ENCODE results near the gene MAP2K7.

The MAP2K7 gene

GRCh38 chr19:7943444-7944176 is 39.9 kb downstream of the MAP2K7 start, which contains the start of gene TIMM44:
Gene TIMM44, minus strand, starts transcription at chr19:7943666. Its CDS starts 15 bp downstream, at chr19:7943651.
- TF ChIP-seq CTCF (IDR thresholded peaks at IDR 0.05; ENCODE audit: low read depth, low read length): no peak
- H3K4me3 ChIP-seq (replicated peaks in 1 of 2; ENCODE audit: low read depth in 2 of 2, low read length in 2 of 2): peak within 1 kb of the TSS; percentile 94 to 97
- DNase-seq (ENCODE audit: low read depth in 2 of 2): peak; percentile 100

- DNase-seq (ENCODE audit: low read depth in 2 of 2): peak; percentile 96 to 98
Observed at GRCh38 chr19:7944177-7944761, 40.6 kb downstream of the MAP2K7 start.

GRCh38 chr19:7947939-7948338 is 44.3 kb downstream of the MAP2K7 start:
- H3K4me3 ChIP-seq (replicated peaks in 1 of 2; ENCODE audit: low read depth in 2 of 2, low read length in 2 of 2): no peak overlapping the region
- DNase-seq (ENCODE audit: low read depth in 2 of 2): peak in 1 of 2 donors; percentile 48
- no peak for TF ChIP-seq CTCF (IDR thresholded peaks at IDR 0.05; ENCODE audit: low read depth, low read length)

More at GRCh38 chr19:7944177-7944761, 40.6 kb downstream of the MAP2K7 start:
- peak overlapping the region; percentile 58 to 59 for H3K4me3 ChIP-seq (replicated peaks in 1 of 2; ENCODE audit: low read depth in 2 of 2, low read length in 2 of 2)
- peak; percentile 70 for TF ChIP-seq CTCF (IDR thresholded peaks at IDR 0.05; ENCODE audit: low read depth, low read length)

DNA sequence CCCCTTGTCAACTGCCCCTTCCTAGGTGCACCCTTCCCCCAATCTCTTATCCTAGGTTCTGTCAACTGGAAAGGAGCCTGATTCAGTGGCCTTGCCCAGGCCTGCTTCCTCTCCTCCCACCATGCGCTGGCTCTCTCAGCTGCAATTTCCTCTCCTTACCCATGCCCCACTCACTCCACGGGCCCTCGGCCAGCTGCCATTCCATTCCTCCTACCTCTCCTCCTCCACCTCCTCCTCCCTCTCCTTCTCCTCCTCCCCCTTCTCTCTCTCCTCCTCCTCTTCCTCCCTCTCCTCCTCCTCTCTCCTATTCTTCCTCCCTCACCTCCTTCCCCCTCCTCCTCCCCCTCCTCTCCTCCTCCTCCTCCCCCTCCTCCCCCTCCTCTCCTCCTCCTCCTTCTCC is 49.4 kb downstream of the MAP2K7 start:
- peak; percentile 50 to 66 for DNase-seq (ENCODE audit: low read depth in 2 of 2)
- H3K4me3 ChIP-seq (replicated peaks in 1 of 2; ENCODE audit: low read depth in 2 of 2, low read length in 2 of 2): no peak overlapping the region
- TF ChIP-seq CTCF (IDR thresholded peaks at IDR 0.05; ENCODE audit: low read depth, low read length): no peak

GRCh38 chr19:7953576-7953975 is 49.9 kb downstream of the MAP2K7 start:
- no peak for TF ChIP-seq CTCF (IDR thresholded peaks at IDR 0.05; ENCODE audit: low read depth, low read length)
- no peak for DNase-seq (ENCODE audit: low read depth in 2 of 2)
- H3K4me3 ChIP-seq (replicated peaks in 1 of 2; ENCODE audit: low read depth in 2 of 2, low read length in 2 of 2): no peak overlapping the region

DNA sequence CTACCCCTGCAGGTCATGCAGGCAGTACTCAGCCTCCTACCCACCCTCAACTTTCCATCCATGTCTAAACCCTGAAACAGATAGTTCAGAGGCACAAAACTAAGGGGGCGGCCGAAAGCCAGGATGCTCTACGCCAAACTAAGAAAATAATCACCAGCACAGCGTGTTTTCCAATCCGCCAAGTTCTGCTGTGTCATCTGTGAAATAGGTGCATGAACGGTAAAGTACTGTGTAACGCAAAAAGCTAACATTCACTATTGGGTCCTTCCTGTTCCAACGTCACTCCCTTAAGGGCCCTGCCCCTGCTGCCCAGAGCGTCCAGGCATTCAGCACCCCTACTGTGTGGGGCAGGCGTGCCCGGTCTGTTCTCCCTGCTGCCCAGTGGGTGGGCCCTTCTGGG is 52.0 kb downstream of the MAP2K7 start:
- TF ChIP-seq CTCF (IDR thresholded peaks at IDR 0.05; ENCODE audit: low read depth, low read length): no peak
- DNase-seq (ENCODE audit: low read depth in 2 of 2): no peak
- no peak overlapping the region for H3K4me3 ChIP-seq (replicated peaks in 1 of 2; ENCODE audit: low read depth in 2 of 2, low read length in 2 of 2)
